HUES64 (cell line): ENCODE results near the gene HNRNPH1.

ENCODE experiments used
- H3K27ac ChIP-seq: 2 replicates; pipeline ENCODE4 v1.7.0; 2013; ENCODE audit warnings: low read depth, low read length, inconsistent platforms
- H3K27me3 ChIP-seq: 2 replicates; pipeline ENCODE4 v1.6.1; 2013; ENCODE audit warnings: mild to moderate bottlenecking, low read length; ENCODE audit not compliant: insufficient read depth
- H3K36me3 ChIP-seq: 2 replicates; pipeline ENCODE4 v1.6.1; 2013; ENCODE audit warnings: mild to moderate bottlenecking, low read length; ENCODE audit not compliant: insufficient read depth
- H3K4me1 ChIP-seq: 2 replicates; pipeline ENCODE4 v1.6.1; 2013; ENCODE audit warnings: mild to moderate bottlenecking, low read length, moderate library complexity; ENCODE audit not compliant: insufficient read depth
- H3K4me3 ChIP-seq: 2 replicates; pipeline ENCODE4 v1.5.1; 2013; ENCODE audit warnings: mild to moderate bottlenecking, low read length, moderate library complexity
- H3K9ac ChIP-seq: 2 replicates; pipeline ENCODE4 v1.6.1; 2013; ENCODE audit warnings: mild to moderate bottlenecking, low read depth, low read length
- H3K9me3 ChIP-seq: 2 replicates; pipeline ENCODE4 v1.6.1; 2013; ENCODE audit warnings: low read depth, low read length; ENCODE audit not compliant: insufficient read depth
- WGBS: fragments of 150-250, 120-280 bp; methylation state at CpG from one replicate; pipeline ENCODE4 v1.1.7; 2013; ENCODE audit warnings: missing lambda C conversion rate; 5-methylcytosine and 5-hydroxymethylcytosine counted together

Gene HNRNPH1

GRCh38 chr5:179599566-179599965, 23.9 kb downstream of the HNRNPH1 start:
- H3K36me3 ChIP-seq = peaks cover 82% of the 10 kb centered on the region
- H3K9ac ChIP-seq = no peak overlapping the region
- 95% methylated on average over 16 of the region's 16 CpGs for WGBS
- H3K27me3 ChIP-seq = no peaks in the 10 kb centered on the region
- H3K4me3 ChIP-seq = no peak overlapping the region
- no peak overlapping the region for H3K27ac ChIP-seq
- no peaks in the 10 kb centered on the region for H3K4me1 ChIP-seq
- H3K9me3 ChIP-seq = no peaks in the 10 kb centered on the region

GRCh38 chr5:179599100-179599499, 24.4 kb downstream of the HNRNPH1 start:
- H3K27ac ChIP-seq = no peak overlapping the region
- no peaks in the 10 kb centered on the region for H3K27me3 ChIP-seq
- H3K9me3 ChIP-seq = no peaks in the 10 kb centered on the region
- 94% methylated on average over 6 of the region's 9 CpGs for WGBS
- H3K4me1 ChIP-seq = no peaks in the 10 kb centered on the region
- H3K4me3 ChIP-seq = no peak overlapping the region
- no peak overlapping the region for H3K9ac ChIP-seq
- peaks cover 81% of the 10 kb centered on the region for H3K36me3 ChIP-seq

GRCh38 chr5:179596421-179596820, 27.1 kb downstream of the HNRNPH1 start:
- H3K4me3 ChIP-seq = no peak overlapping the region
- H3K36me3 ChIP-seq = peaks cover 91% of the 10 kb centered on the region
- H3K9ac ChIP-seq = no peak overlapping the region
- no peak overlapping the region for H3K27ac ChIP-seq
- WGBS = 92% methylated on average over 13 of the region's 13 CpGs
- H3K27me3 ChIP-seq = no peaks in the 10 kb centered on the region
- no peaks in the 10 kb centered on the region for H3K4me1 ChIP-seq
- no peaks in the 10 kb centered on the region for H3K9me3 ChIP-seq

GRCh38 chr5:179595916-179596315, 27.6 kb downstream of the HNRNPH1 start:
- no peaks in the 10 kb centered on the region for H3K4me1 ChIP-seq
- H3K36me3 ChIP-seq = peaks cover 88% of the 10 kb centered on the region
- H3K9ac ChIP-seq = no peak overlapping the region
- H3K4me3 ChIP-seq = no peak overlapping the region
- 96% methylated on average over 6 of the region's 6 CpGs for WGBS
- no peak overlapping the region for H3K27ac ChIP-seq
- H3K9me3 ChIP-seq = no peaks in the 10 kb centered on the region
- no peaks in the 10 kb centered on the region for H3K27me3 ChIP-seq

- no peak overlapping the region for H3K9ac ChIP-seq
- no peaks in the 10 kb centered on the region for H3K27me3 ChIP-seq
- H3K4me3 ChIP-seq = no peak overlapping the region
- 91% methylated on average over 3 of the region's 3 CpGs for WGBS
- no peak overlapping the region for H3K27ac ChIP-seq
- H3K4me1 ChIP-seq = no peaks in the 10 kb centered on the region
- H3K36me3 ChIP-seq = peaks cover 84% of the 10 kb centered on the region
- no peaks in the 10 kb centered on the region for H3K9me3 ChIP-seq
These were observed 35.3 kb downstream of the HNRNPH1 start for GRCh38 chr5:179588166-179588565.

GRCh38 chr5:179585941-179586401, 37.5 kb downstream of the HNRNPH1 start:
- Histone ChIP-seq H3K36me3 (peaks cover 86% of the 10 kb centered on the region), H3K9ac (no peak overlapping the region), H3K27ac (no peak overlapping the region), H3K4me3 (no peak overlapping the region), H3K9me3 (no peaks in the 10 kb centered on the region), H3K4me1 (no peaks in the 10 kb centered on the region), H3K27me3 (no peaks in the 10 kb centered on the region)
- WGBS = 86% methylated on average over 9 of the region's 9 CpGs

- Histone ChIP-seq H3K27me3 (no peaks in the 10 kb centered on the region), H3K9me3 (no peaks in the 10 kb centered on the region), H3K36me3 (peaks cover 76% of the 10 kb centered on the region), H3K9ac (no peak overlapping the region), H3K4me1 (no peaks in the 10 kb centered on the region), H3K27ac (no peak overlapping the region), H3K4me3 (no peak overlapping the region)
- WGBS = 97% methylated on average over 42 of the region's 42 CpGs
These were observed 46.0 kb downstream of the HNRNPH1 start for GRCh38 chr5:179577286-179577960.

GRCh38 chr5:179572386-179572785, 51.1 kb downstream of the HNRNPH1 start:
- Histone ChIP-seq H3K9ac (no peak overlapping the region), H3K27me3 (no peaks in the 10 kb centered on the region), H3K36me3 (peaks cover 90% of the 10 kb centered on the region), H3K4me1 (no peaks in the 10 kb centered on the region), H3K9me3 (no peaks in the 10 kb centered on the region), H3K27ac (no peak overlapping the region), H3K4me3 (no peak overlapping the region)
- WGBS = 94% methylated on average over 8 of the region's 8 CpGs

- H3K4me1 ChIP-seq = no peaks in the 10 kb centered on the region
- H3K27ac ChIP-seq = no peak overlapping the region
- H3K4me3 ChIP-seq = no peak overlapping the region
- H3K9ac ChIP-seq = no peak overlapping the region
- no peaks in the 10 kb centered on the region for H3K27me3 ChIP-seq
- H3K36me3 ChIP-seq = peaks cover 93% of the 10 kb centered on the region
- WGBS = 96% methylated on average over 7 of the region's 7 CpGs
- H3K9me3 ChIP-seq = no peaks in the 10 kb centered on the region
These were observed 54.8 kb downstream of the HNRNPH1 start for GRCh38 chr5:179568721-179569120.

GRCh38 chr5:179564526-179564925, 58.9 kb downstream of the HNRNPH1 start:
- Histone ChIP-seq H3K27me3 (no peaks in the 10 kb centered on the region), H3K27ac (no peak overlapping the region), H3K4me3 (no peak overlapping the region), H3K4me1 (no peaks in the 10 kb centered on the region), H3K9ac (no peak overlapping the region), H3K36me3 (peaks cover 83% of the 10 kb centered on the region), H3K9me3 (no peaks in the 10 kb centered on the region)
- WGBS = 78% methylated on average over 2 of the region's 2 CpGs
